IgD-negative memory B cell (primary cell): Measurements from ENCODE around the gene KIAA1549. TPM values are rescaled to one million over a fixed set of nuclear protein-coding genes. Genes with fewer than 3 reads are reported as not detected.

Source experiments
- H3K27ac Mint-ChIP-seq, 3 donors: one replicate each; pipeline ENCODE4 v1.8.0; 2020 to 2022; ENCODE audit warnings: mild to moderate bottlenecking in 3 of 3, mixed read lengths in 3 of 3, moderate library complexity in 1 of 3
- H3K27me3 Mint-ChIP-seq: one replicate; pipeline ENCODE4 v1.8.0; 2021; ENCODE audit warnings: mixed read lengths
- H3K36me3 Mint-ChIP-seq: one replicate; pipeline ENCODE4 v1.8.0; 2020; ENCODE audit warnings: mild to moderate bottlenecking, mixed read lengths
- H3K4me1 Mint-ChIP-seq, 3 donors: one replicate each; pipeline ENCODE4 v1.8.0; 2020 to 2022; ENCODE audit warnings: mixed read lengths in 3 of 3, mild to moderate bottlenecking in 1 of 3
- H3K4me3 Mint-ChIP-seq, 4 donors: one replicate each; pipeline ENCODE4 v1.8.0; 2020 to 2022; ENCODE audit warnings: mild to moderate bottlenecking in 4 of 4, mixed read lengths in 4 of 4, moderate library complexity in 3 of 4
- H3K9me3 Mint-ChIP-seq, 3 donors: one replicate each; pipeline ENCODE4 v1.8.0; 2020 to 2021; ENCODE audit warnings: mixed read lengths in 3 of 3, mild to moderate bottlenecking in 1 of 3
- polyA plus RNA-seq: library from polyadenylated mRNA; unstranded; fragments of 300-500 nt; fragmentation: Illumina TruSeq; gene quantifications from one replicate; pipeline ENCODE4 v1.2.3, GENCODE V29; 2021

Gene KIAA1549
- polyA plus RNA-seq, 1 donor from 2014 or later: not detected

GRCh38 chr7:138962561-138963270, 18.5 kb downstream of the KIAA1549 start:
- Mint-ChIP-seq H3K27me3 (peaks cover 10% of the 10 kb centered on the region), H3K4me3 (no peak overlapping the region), H3K9me3 (peaks cover under 1 to 2% (median under 1%) of the 10 kb centered on the region in 3 donors), H3K27ac (no peak overlapping the region), H3K4me1 (peaks cover 0 to 2% (median 0%) of the 10 kb centered on the region in 3 donors), H3K36me3 (no peaks in the 10 kb centered on the region)

- Mint-ChIP-seq H3K9me3 (peaks cover 2 to 4% (median 3%) of the 10 kb centered on the region in 3 donors), H3K4me3 (no peak overlapping the region), H3K36me3 (no peaks in the 10 kb centered on the region), H3K27ac (no peak overlapping the region), H3K4me1 (peaks cover 0 to 2% (median 0%) of the 10 kb centered on the region in 3 donors), H3K27me3 (peaks cover 10% of the 10 kb centered on the region)
Observed at GRCh38 chr7:138961159-138961558, 20.0 kb downstream of the KIAA1549 start.

- Mint-ChIP-seq H3K9me3 (peaks cover 2 to 6% (median 3%) of the 10 kb centered on the region in 3 donors), H3K27me3 (peaks cover 10% of the 10 kb centered on the region), H3K4me3 (no peak overlapping the region), H3K27ac (no peak overlapping the region), H3K4me1 (no peaks in the 10 kb centered on the region), H3K36me3 (no peaks in the 10 kb centered on the region)
Observed at GRCh38 chr7:138958391-138958956, 22.7 kb downstream of the KIAA1549 start.

GRCh38 chr7:138957753-138958390, 23.3 kb downstream of the KIAA1549 start:
- H3K27ac Mint-ChIP-seq: no peak overlapping the region
- H3K4me1 Mint-ChIP-seq: no peaks in the 10 kb centered on the region
- H3K36me3 Mint-ChIP-seq: no peaks in the 10 kb centered on the region
- H3K9me3 Mint-ChIP-seq: peaks cover 2 to 6% (median 3%) of the 10 kb centered on the region in 3 donors
- H3K4me3 Mint-ChIP-seq: no peak overlapping the region
- peaks cover 10% of the 10 kb centered on the region for H3K27me3 Mint-ChIP-seq

- no peak overlapping the region for H3K27ac Mint-ChIP-seq
- no peaks in the 10 kb centered on the region for H3K4me1 Mint-ChIP-seq
- no peak overlapping the region for H3K4me3 Mint-ChIP-seq
- no peaks in the 10 kb centered on the region for H3K36me3 Mint-ChIP-seq
- peaks cover 4% of the 10 kb centered on the region for H3K27me3 Mint-ChIP-seq
- H3K9me3 Mint-ChIP-seq: peaks cover 2 to 6% (median 3%) of the 10 kb centered on the region in 3 donors
Observed at GRCh38 chr7:138957217-138957616, 24.0 kb downstream of the KIAA1549 start.

- Mint-ChIP-seq H3K4me1 (no peaks in the 10 kb centered on the region), H3K27me3 (peaks cover 7% of the 10 kb centered on the region), H3K36me3 (no peaks in the 10 kb centered on the region), H3K9me3 (peaks cover 2 to 7% (median 3%) of the 10 kb centered on the region in 3 donors), H3K4me3 (peak overlapping the region in 1 of 4 donors; percentile 5), H3K27ac (no peak overlapping the region)
Observed at GRCh38 chr7:138954545-138955475, 26.4 kb downstream of the KIAA1549 start.

GRCh38 chr7:138952791-138953190, 28.4 kb downstream of the KIAA1549 start:
- H3K4me1 Mint-ChIP-seq: no peaks in the 10 kb centered on the region
- peaks cover 1 to 7% (median 2%) of the 10 kb centered on the region in 3 donors for H3K9me3 Mint-ChIP-seq
- peaks cover 4% of the 10 kb centered on the region for H3K27me3 Mint-ChIP-seq
- no peaks in the 10 kb centered on the region for H3K36me3 Mint-ChIP-seq
- no peak overlapping the region for H3K4me3 Mint-ChIP-seq
- no peak overlapping the region for H3K27ac Mint-ChIP-seq

GRCh38 chr7:138951953-138952352, 29.2 kb downstream of the KIAA1549 start:
- peaks cover 4% of the 10 kb centered on the region for H3K27me3 Mint-ChIP-seq
- H3K27ac Mint-ChIP-seq: no peak overlapping the region
- no peaks in the 10 kb centered on the region for H3K36me3 Mint-ChIP-seq
- H3K9me3 Mint-ChIP-seq: peaks cover 0 to 6% (median 0%) of the 10 kb centered on the region in 3 donors
- no peak overlapping the region for H3K4me3 Mint-ChIP-seq
- no peaks in the 10 kb centered on the region for H3K4me1 Mint-ChIP-seq

GRCh38 chr7:138949421-138950088, 31.6 kb downstream of the KIAA1549 start:
- Mint-ChIP-seq H3K4me1 (no peaks in the 10 kb centered on the region), H3K36me3 (no peaks in the 10 kb centered on the region), H3K27ac (no peak overlapping the region), H3K4me3 (no peak overlapping the region), H3K27me3 (peaks cover 6% of the 10 kb centered on the region), H3K9me3 (peaks cover 0 to 3% (median 0%) of the 10 kb centered on the region in 3 donors)

- Mint-ChIP-seq H3K27me3 (peaks cover 6% of the 10 kb centered on the region), H3K4me3 (no peak overlapping the region), H3K27ac (peak overlapping the region in 1 of 3 donors; percentile 5), H3K4me1 (no peaks in the 10 kb centered on the region), H3K9me3 (peaks cover 0 to 1% (median 0%) of the 10 kb centered on the region in 3 donors), H3K36me3 (no peaks in the 10 kb centered on the region)
Observed at GRCh38 chr7:138948403-138948802, 32.8 kb downstream of the KIAA1549 start.

- no peak overlapping the region for H3K27ac Mint-ChIP-seq
- H3K4me1 Mint-ChIP-seq: no peaks in the 10 kb centered on the region
- H3K9me3 Mint-ChIP-seq: no peaks in the 10 kb centered on the region
- no peaks in the 10 kb centered on the region for H3K36me3 Mint-ChIP-seq
- H3K4me3 Mint-ChIP-seq: no peak overlapping the region
- peaks cover 6% of the 10 kb centered on the region for H3K27me3 Mint-ChIP-seq
Observed at GRCh38 chr7:138945821-138946220, 35.4 kb downstream of the KIAA1549 start.

GRCh38 chr7:138945154-138945553, 36.0 kb downstream of the KIAA1549 start:
- Mint-ChIP-seq H3K4me3 (no peak overlapping the region), H3K9me3 (no peaks in the 10 kb centered on the region), H3K27me3 (peaks cover 5% of the 10 kb centered on the region), H3K4me1 (no peaks in the 10 kb centered on the region), H3K36me3 (no peaks in the 10 kb centered on the region), H3K27ac (no peak overlapping the region)

- Mint-ChIP-seq H3K27ac (no peak overlapping the region), H3K9me3 (no peaks in the 10 kb centered on the region), H3K4me3 (no peak overlapping the region), H3K4me1 (no peaks in the 10 kb centered on the region), H3K27me3 (peaks cover 5% of the 10 kb centered on the region), H3K36me3 (no peaks in the 10 kb centered on the region)
Observed at GRCh38 chr7:138944592-138944991, 36.6 kb downstream of the KIAA1549 start.

- Mint-ChIP-seq H3K4me3 (no peak overlapping the region), H3K27me3 (peaks cover 5% of the 10 kb centered on the region)
Observed at GRCh38 chr7:138943061-138943460, 38.1 kb downstream of the KIAA1549 start.

More at GRCh38 chr7:138943061-138943460, 38.1 kb downstream of the KIAA1549 start:
- H3K27ac Mint-ChIP-seq: no peak overlapping the region
- no peaks in the 10 kb centered on the region for H3K4me1 Mint-ChIP-seq
- no peaks in the 10 kb centered on the region for H3K36me3 Mint-ChIP-seq
- no peaks in the 10 kb centered on the region for H3K9me3 Mint-ChIP-seq
